K562 (cell line): ENCODE data around the gene RNASEH2A. TPM values are rescaled to one million over a fixed set of nuclear protein-coding genes. Genes with fewer than 3 reads are reported as not detected.

Source experiments
- C11orf30 ChIP-seq: fragments of 450-650 bp; IDR thresholded peaks from 2 replicates; pipeline ENCODE4 v1.6.1; 2016; ENCODE audit warnings: low read depth, mild to moderate bottlenecking
- CBX8 ChIP-seq: fragments of 200-600 bp; sonication (generic); IDR thresholded peaks from 2 replicates; pipeline ENCODE4 v1.6.1; 2012; ENCODE audit warnings: borderline replicate concordance, mixed run types, low read depth, mild to moderate bottlenecking, moderate library complexity, mixed read lengths, low read length, control low read depth, inconsistent platforms; ENCODE audit not compliant: poor library complexity, severe bottlenecking; ENCODE audit errors: extremely low read depth
- CCAR2 ChIP-seq: fragments of 200-400 bp; formaldehyde crosslinking; IDR thresholded peaks from 2 replicates; pipeline ENCODE4 v1.6.1; 2017; ENCODE audit warnings: mild to moderate bottlenecking, low read depth, low read length
- HCFC1 ChIP-seq: IDR thresholded peaks from 2 replicates; pipeline ENCODE4 v1.6.1; 2012; ENCODE audit warnings: low read depth, low read length, improper control_type of control experiment
- MTA3 ChIP-seq: fragments of 450-650 bp; formaldehyde crosslinking; IDR thresholded peaks from 2 replicates; pipeline ENCODE4 v1.6.1; 2017; ENCODE audit warnings: mild to moderate bottlenecking, borderline replicate concordance
- PRMT5 ChIP-seq: sonication (generic); formaldehyde crosslinking; IDR thresholded peaks from 2 replicates; pipeline ENCODE4 v1.5.0; 2020; ENCODE audit warnings: missing genetic modification reagents
- RBM15 ChIP-seq: fragments of 200-400 bp; formaldehyde crosslinking; IDR thresholded peaks from 2 replicates; pipeline ENCODE4 v1.6.1; 2018; ENCODE audit warnings: mild to moderate bottlenecking, low read length, moderate library complexity; ENCODE audit not compliant: insufficient read depth
- REST ChIP-seq, 2 experiments: fragments of 450-650 bp; formaldehyde crosslinking in 1 of 2; IDR thresholded peaks; 2 replicates each; pipeline versions ENCODE4 v1.4.0 to v1.6.1; 2014 to 2020; ENCODE audit warnings: mild to moderate bottlenecking in 2 of 2, borderline replicate concordance in 1 of 2, low read depth in 1 of 2
- THAP7 ChIP-seq: fragments of 250-450 bp; sonication (Bioruptor Pico); IDR thresholded peaks from 2 replicates; pipeline ENCODE4 v1.5.0; 2021
- ZBTB2 ChIP-seq: fragments of 450-650 bp; IDR thresholded peaks from 2 replicates; pipeline ENCODE4 v1.6.1; 2016; ENCODE audit warnings: antibody characterized with exemption
- ZHX1 ChIP-seq: fragments of 150-350 bp; conservative IDR thresholded peaks from 2 replicates; pipeline ENCODE4 v1.6.1; 2014; ENCODE audit warnings: low read length
- ZNF766 ChIP-seq: fragments of 200-800 bp; sonication (Bioruptor generic); conservative IDR thresholded peaks from 2 replicates; pipeline ENCODE4 v1.6.1; 2016; ENCODE audit warnings: missing genetic modification characterization, missing compliant biosample characterization
- polyA plus RNA-seq, 8 experiments: library from polyadenylated mRNA; depleted of rRNA in 4 of 8; stranded (reverse) in 5 of 8; unstranded in 3 of 8; fragments of >200 nt; fragmentation: Nextera tagmentation in 2 of 8; fragmentation: Illumina TruSeq in 1 of 8; extraction: Ambion mirVana in 2 of 8; extraction: Trizol in 1 of 8; gene quantifications; 2 replicates each; pipeline versions ENCODE4 v1.2.1 to v1.2.3, GENCODE V29; 2011 to 2014; ENCODE audit warnings: inconsistent platforms in 1 of 8, missing spikeins in 1 of 8
- total RNA-seq, 7 experiments: library from RNA; depleted of rRNA in 6 of 7; stranded (reverse); fragments of >200 nt in 6 of 7; fragmentation: Illumina TruSeq in 2 of 7; extraction: Trizol in 2 of 7; gene quantifications; 2 replicates each; pipeline versions ENCODE4 v1.2.1 to v1.2.3, GENCODE V29; 2011 to 2021; ENCODE audit warnings: low replicate concordance in 1 of 7

The RNASEH2A gene
- total and polyA plus RNA-seq, 9 of the 15 experiments (the other 6 are each of a cell fraction or from before 2014, with no cell fraction given) = 22.3 to 78.0 (median 61.7) TPM

GRCh38 chr19:12784871-12785430 lies 21.4 kb upstream of the RNASEH2A start (continued):
- TF ChIP-seq REST (IDR thresholded peaks at IDR 0.05; ENCODE audit: borderline replicate concordance) (no peak), REST (CRISPR knock-in tag; IDR thresholded peaks at IDR 0.05; ENCODE audit: low read depth) (0 out of 2 replicates have a peak, but pooled peaks have one; percentile 47), MTA3 (no peak), HCFC1 (no peak), ZBTB2 (0 out of 2 replicates have a peak, but pooled peaks have one; percentile 7), THAP7 (no peak), PRMT5 (CRISPR knock-in tag) (no peak), ZHX1 (no peak), CBX8 (no peak), CCAR2 (no peak), ZNF766 (0 out of 2 replicates have a peak, but pooled peaks have one; percentile 36), C11orf30 (no peak), RBM15 (no peak)
